Colonic mucosa (tissue), 4 donors: ENCODE measurements around the gene SLC15A4. TPM values are rescaled to one million over a fixed set of nuclear protein-coding genes. Genes with fewer than 3 reads are reported as not detected.
"Not testable (repeated sequence)": the region's sequence is repeated elsewhere in the genome, so short reads cannot be mapped to it uniquely, and the experiment has no call there.

Experiments
- DNase-seq: peaks from one replicate; pipeline ENCODE4 v3.0.0-alpha.2; 2020
- H3K27ac ChIP-seq: fragments of 200-600 bp; one replicate; pipeline ENCODE4 v1.8.0; 2021
- H3K27me3 ChIP-seq: fragments of 200-600 bp; one replicate; pipeline ENCODE4 v1.8.0; 2021
- H3K36me3 ChIP-seq: fragments of 200-600 bp; one replicate; pipeline ENCODE4 v1.8.0; 2021
- H3K4me1 ChIP-seq: fragments of 200-600 bp; one replicate; pipeline ENCODE4 v1.8.0; 2021; ENCODE audit warnings: mild to moderate bottlenecking
- H3K4me3 ChIP-seq: fragments of 200-600 bp; one replicate; pipeline ENCODE4 v1.8.0; 2021
- H3K9ac ChIP-seq, 2 donors: one replicate each; pipeline ENCODE4 v1.7.0; 2013; ENCODE audit warnings: control low read depth in 2 of 2, low read depth in 2 of 2, low read length in 2 of 2
- H3K9me3 ChIP-seq: fragments of 200-600 bp; one replicate; pipeline ENCODE4 v1.8.0; 2021
- intact Hi-C: fragments of 100-400 bp; cut with DNase I; formaldehyde crosslinking; loops from one replicate; pipeline ENCODE4 v1.14.1; 2022
- total RNA-seq, 2 donors: library from RNA; stranded (reverse); fragmentation: NEBNext Ultra II Directional in 1 of 2; extraction: Animal tissue kit (Norgen Biotek cat#: 25700) in 1 of 2; gene quantifications; one replicate each; pipeline ENCODE4 v1.2.1, GENCODE V29; 2021
- TF ChIP-seq, protein P1 (sequence below): fragments of 200-600 bp; IDR thresholded peaks from one replicate; pipeline ENCODE4 v1.8.0; 2022; ENCODE audit warnings: antibody characterized with exemption, mild to moderate bottlenecking
- donor health status: healthy.
- donor health status: DM: no; HTN: no; CAD: no.
- donor health status: DM: no; HTN: no; CAD: no.

The SLC15A4 gene
- total RNA-seq, 2 donors from 2014 or later: 12.0 to 12.8 TPM

DNA sequence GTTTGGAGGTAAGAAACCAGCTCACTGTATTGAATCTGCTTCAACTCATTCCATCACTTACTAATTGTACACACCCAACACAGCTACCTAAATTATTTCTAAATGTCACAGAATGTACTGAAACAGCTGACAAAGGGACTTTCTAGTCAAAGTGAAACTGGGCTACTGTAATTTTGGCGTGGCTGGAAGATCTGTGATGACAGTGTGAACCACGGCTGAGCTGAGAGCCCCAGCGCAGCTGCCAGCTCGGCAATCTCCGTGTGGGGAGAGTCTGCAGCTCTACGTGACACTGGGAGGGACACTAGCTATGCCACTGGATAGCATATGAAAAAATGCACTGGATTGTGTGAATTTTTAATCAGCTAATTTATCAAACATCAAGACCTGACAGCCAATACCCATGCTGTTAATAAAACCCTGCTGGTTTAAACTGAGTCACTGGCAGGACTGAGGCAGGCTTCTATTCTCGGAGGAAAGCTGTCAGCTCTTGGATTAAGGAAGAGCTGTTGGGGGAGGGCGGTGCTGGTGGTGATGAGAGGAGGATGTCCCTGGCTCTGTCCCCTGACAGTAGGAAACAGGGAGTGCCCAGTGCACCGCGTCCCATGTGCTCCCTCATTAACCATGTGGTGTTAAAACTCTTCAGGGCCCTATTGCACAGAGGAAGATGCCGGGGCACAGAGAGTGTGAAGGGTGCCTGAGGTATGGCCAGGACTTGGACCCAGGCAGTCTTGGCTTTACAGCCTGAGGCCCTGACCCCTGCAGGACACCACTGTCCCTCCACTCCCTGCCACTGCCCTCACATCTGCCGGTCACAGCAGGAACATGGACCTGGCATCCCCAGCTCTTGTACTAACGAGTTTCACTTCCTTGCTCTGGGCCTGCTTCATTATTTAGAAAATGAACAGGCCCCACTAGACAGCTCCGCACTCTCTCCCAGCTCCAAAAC lies 13.3 kb downstream of the SLC15A4 start:
- intact Hi-C loops: no loop called here
- Histone ChIP-seq H3K27me3 (no peaks in the 10 kb centered on the region), H3K9me3 (no peaks in the 10 kb centered on the region), H3K9ac (peak overlapping the region in 1 of 2 donors; percentile 18), H3K4me3 (no peak overlapping the region), H3K27ac (no peak overlapping the region), H3K4me1 (no peaks in the 10 kb centered on the region), H3K36me3 (no peaks in the 10 kb centered on the region)
- TF ChIP-seq, protein P1, sequence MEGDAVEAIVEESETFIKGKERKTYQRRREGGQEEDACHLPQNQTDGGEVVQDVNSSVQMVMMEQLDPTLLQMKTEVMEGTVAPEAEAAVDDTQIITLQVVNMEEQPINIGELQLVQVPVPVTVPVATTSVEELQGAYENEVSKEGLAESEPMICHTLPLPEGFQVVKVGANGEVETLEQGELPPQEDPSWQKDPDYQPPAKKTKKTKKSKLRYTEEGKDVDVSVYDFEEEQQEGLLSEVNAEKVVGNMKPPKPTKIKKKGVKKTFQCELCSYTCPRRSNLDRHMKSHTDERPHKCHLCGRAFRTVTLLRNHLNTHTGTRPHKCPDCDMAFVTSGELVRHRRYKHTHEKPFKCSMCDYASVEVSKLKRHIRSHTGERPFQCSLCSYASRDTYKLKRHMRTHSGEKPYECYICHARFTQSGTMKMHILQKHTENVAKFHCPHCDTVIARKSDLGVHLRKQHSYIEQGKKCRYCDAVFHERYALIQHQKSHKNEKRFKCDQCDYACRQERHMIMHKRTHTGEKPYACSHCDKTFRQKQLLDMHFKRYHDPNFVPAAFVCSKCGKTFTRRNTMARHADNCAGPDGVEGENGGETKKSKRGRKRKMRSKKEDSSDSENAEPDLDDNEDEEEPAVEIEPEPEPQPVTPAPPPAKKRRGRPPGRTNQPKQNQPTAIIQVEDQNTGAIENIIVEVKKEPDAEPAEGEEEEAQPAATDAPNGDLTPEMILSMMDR: no peak
- DNase-seq: no peak

DNA sequence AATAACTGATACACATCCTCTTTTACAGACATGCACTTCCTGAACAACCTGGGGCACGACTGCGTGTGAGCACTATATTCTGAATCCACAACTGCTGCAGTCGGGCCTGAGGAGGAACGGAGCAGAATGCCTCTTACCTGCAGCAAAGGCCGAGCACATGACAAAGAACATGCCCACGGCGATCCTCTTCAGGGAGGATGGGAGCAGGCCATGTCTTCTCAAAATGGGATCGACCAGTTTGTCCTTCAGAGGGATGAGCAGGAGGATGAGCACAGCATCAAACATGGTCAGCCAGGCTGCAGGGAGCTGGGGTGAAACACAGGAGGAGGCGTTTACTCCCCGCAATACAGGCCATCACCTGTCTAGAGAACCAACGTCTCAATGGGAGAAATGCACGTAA lies 15.1 kb downstream of the SLC15A4 start:
- no peaks in the 10 kb centered on the region for H3K9me3 ChIP-seq
- TF ChIP-seq, protein P1: no peak
- no peak for DNase-seq
- no peak overlapping the region for H3K4me3 ChIP-seq
- no peaks in the 10 kb centered on the region for H3K36me3 ChIP-seq
- H3K9ac ChIP-seq: no peak overlapping the region
- H3K4me1 ChIP-seq: no peaks in the 10 kb centered on the region
- H3K27ac ChIP-seq: no peak overlapping the region
- no peaks in the 10 kb centered on the region for H3K27me3 ChIP-seq
- intact Hi-C loops: no loop called here

DNA sequence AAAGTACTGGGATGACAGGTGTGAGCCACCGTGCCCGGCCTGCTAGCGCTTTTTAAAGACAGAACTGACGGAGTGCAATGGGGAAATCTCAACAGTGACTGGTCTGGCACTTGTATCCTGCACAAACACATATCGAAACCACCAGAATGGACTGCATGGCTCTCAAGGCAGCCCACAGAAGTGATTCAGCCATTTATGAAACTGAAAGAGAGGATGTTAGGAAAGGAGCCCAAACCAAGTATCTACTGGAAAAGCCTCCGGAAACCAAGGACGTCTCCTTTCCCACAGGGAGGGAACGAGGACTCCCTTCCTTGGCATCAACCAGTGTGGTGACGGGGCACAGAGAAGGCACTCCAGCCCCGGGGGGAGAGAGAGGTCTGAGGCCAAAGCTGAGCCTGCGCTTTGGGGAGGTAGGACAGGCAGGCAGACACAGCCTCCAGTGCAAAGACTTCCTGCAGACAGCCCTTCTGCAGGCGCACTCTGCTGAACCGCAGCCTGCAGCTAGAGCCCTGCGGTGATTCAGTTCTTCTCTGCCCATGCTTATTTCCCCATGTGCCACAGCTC lies 16.5 kb downstream of the SLC15A4 start:
- Histone ChIP-seq H3K9me3 (no peaks in the 10 kb centered on the region), H3K4me1 (no peaks in the 10 kb centered on the region), H3K36me3 (no peaks in the 10 kb centered on the region), H3K9ac (no peak overlapping the region), H3K27ac (no peak overlapping the region), H3K27me3 (no peaks in the 10 kb centered on the region), H3K4me3 (no peak overlapping the region)
- TF ChIP-seq, protein P1: no peak
- intact Hi-C loops: no loop called here
- no peak for DNase-seq

DNA sequence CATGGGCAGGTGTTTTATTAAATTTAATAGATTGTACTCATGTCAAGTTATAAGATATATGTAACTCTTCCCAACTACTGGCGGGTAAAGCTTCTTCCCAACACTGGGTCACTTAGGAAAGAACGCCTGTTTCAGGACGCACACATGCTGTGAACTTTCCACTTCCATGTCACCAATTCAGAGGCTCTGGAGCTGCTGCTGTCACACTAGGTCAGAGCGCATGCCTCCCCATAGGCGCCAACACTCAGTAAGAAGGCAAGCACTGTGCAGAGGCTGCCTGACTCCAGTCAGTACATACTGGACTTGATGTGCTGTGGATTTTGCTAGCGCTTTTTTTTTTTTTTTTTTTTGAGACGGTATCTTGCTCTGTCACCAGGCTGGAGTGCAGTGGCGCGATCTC lies 17.2 kb downstream of the SLC15A4 start:
- no peaks in the 10 kb centered on the region for H3K4me1 ChIP-seq
- H3K27ac ChIP-seq: no peak overlapping the region
- H3K27me3 ChIP-seq: no peaks in the 10 kb centered on the region
- no peak for DNase-seq
- H3K36me3 ChIP-seq: no peaks in the 10 kb centered on the region
- TF ChIP-seq, protein P1: no peak
- H3K9ac ChIP-seq: no peak overlapping the region
- intact Hi-C loops: no loop called here
- no peak overlapping the region for H3K4me3 ChIP-seq
- no peaks in the 10 kb centered on the region for H3K9me3 ChIP-seq

DNA sequence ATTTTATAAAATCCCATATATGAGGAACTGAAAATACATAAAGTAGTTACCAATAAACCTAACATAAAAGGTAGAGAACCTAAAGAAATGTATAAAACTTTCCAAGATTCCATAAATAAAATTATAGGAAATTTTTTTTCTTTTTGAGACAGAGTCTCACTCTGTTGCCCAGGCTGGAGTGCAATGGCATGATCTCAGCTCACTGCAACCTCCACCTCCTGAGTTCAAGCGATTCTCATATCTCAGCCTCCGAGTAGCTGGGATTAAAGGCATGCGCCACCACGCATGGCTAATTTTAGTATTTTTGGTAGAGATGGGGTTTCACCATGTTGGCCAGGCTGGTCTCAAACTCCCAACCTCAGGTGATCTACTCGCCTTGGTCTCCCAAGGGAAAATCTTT lies 18.4 kb downstream of the SLC15A4 start:
- H3K4me1 ChIP-seq, H3K4me3 ChIP-seq, DNase-seq, H3K9me3 ChIP-seq, H3K36me3 ChIP-seq, H3K9ac ChIP-seq, H3K27ac ChIP-seq, H3K27me3 ChIP-seq, intact Hi-C loops: not testable (repeated sequence)

DNA sequence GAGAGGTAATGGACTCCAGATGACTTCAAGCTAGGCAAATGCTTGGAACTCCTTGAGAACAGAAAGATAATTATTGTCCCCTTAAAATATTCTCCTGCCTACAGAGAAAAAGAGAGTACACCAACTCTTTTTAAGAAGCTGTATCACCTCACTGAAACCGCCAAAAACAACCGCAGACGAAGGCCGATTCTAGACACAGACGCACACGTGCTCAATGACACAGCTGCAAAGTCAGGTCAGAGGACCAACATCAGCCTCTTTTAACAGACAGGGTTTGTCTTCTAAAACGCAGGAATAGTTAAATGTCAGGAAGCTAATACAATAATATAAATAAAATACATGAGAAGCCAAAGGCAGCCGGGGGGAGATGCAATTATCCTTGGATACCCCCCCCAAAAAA lies 19.0 kb downstream of the SLC15A4 start:
- H3K4me3 ChIP-seq: no peak overlapping the region
- H3K4me1 ChIP-seq: no peaks in the 10 kb centered on the region
- no peaks in the 10 kb centered on the region for H3K27me3 ChIP-seq
- H3K9me3 ChIP-seq: no peaks in the 10 kb centered on the region
- intact Hi-C loops: no loop called here
- DNase-seq: no peak
- TF ChIP-seq, protein P1: no peak
- H3K36me3 ChIP-seq: no peaks in the 10 kb centered on the region
- H3K27ac ChIP-seq: no peak overlapping the region
- H3K9ac ChIP-seq: no peak overlapping the region
